Measurements from ENCODE around the gene IFTAP. TPM values are rescaled to one million over a fixed set of nuclear protein-coding genes. Genes with fewer than 3 reads are reported as not detected.

The IFTAP gene
- total and polyA plus RNA-seq, 2 experiments from 2014 or later: 17.8 to 34.1 TPM

DNA sequence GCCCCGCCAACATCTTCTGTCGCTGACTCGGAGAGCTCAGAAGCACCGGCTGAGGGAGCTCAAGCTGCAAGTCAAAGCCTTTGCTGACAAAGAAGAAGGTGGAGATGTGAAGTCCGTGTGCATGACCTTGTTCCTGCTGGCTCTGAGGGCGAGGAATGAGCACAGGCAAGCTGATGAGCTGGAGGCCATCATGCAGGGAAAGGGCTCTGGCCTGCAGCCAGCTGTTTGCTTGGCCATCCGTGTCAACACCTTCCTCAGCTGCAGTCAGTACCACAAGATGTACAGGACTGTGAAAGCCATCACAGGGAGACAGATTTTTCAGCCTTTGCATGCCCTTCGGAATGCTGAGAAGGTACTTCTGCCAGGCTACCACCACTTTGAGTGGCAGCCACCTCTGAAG is 19.8 kb upstream of the IFTAP start:
- DNase-seq (ENCODE audit: low spot score): no peak
- H3K4me1 ChIP-seq (ENCODE audit: insufficient read depth): no peaks in the 10 kb centered on the region
- no peak overlapping the region for H3K27ac ChIP-seq
- no peak overlapping the region for H2AFZ ChIP-seq
- H3K36me3 ChIP-seq (replicated peaks; ENCODE audit: insufficient read depth, low read depth): no peaks in the 10 kb centered on the region
- H4K20me1 ChIP-seq (ENCODE audit: insufficient read depth, poor library complexity, severe bottlenecking): no peaks in the 10 kb centered on the region
- H3K79me2 ChIP-seq: no peaks in the 10 kb centered on the region
- H3K9me3 ChIP-seq (ENCODE audit: low read depth): no peaks in the 10 kb centered on the region
- H3K27me3 ChIP-seq: no peaks in the 10 kb centered on the region
- TF ChIP-seq, protein P1, sequence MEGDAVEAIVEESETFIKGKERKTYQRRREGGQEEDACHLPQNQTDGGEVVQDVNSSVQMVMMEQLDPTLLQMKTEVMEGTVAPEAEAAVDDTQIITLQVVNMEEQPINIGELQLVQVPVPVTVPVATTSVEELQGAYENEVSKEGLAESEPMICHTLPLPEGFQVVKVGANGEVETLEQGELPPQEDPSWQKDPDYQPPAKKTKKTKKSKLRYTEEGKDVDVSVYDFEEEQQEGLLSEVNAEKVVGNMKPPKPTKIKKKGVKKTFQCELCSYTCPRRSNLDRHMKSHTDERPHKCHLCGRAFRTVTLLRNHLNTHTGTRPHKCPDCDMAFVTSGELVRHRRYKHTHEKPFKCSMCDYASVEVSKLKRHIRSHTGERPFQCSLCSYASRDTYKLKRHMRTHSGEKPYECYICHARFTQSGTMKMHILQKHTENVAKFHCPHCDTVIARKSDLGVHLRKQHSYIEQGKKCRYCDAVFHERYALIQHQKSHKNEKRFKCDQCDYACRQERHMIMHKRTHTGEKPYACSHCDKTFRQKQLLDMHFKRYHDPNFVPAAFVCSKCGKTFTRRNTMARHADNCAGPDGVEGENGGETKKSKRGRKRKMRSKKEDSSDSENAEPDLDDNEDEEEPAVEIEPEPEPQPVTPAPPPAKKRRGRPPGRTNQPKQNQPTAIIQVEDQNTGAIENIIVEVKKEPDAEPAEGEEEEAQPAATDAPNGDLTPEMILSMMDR (IDR thresholded peaks at IDR 0.05; ENCODE audit: poor library complexity): no peak
- TF ChIP-seq EZH2phosphoT487 (IDR thresholded peaks at IDR 0.05; ENCODE audit: low read depth, severe bottlenecking, unreplicated experiment) (no peak), EZH2 (IDR thresholded peaks at IDR 0.05; ENCODE audit: borderline replicate concordance) (no peak)
- WGBS (ENCODE audit: low lambda C conversion rate, missing lambda C conversion rate): 91% methylated on average over 8 of the region's 8 CpGs
- no peak overlapping the region for H3K4me2 ChIP-seq
- no peaks in the 10 kb centered on the region for H3K9me2 ChIP-seq (replicated peaks; ENCODE audit: insufficient read depth)
- no peak overlapping the region for H3K4me3 ChIP-seq

DNA sequence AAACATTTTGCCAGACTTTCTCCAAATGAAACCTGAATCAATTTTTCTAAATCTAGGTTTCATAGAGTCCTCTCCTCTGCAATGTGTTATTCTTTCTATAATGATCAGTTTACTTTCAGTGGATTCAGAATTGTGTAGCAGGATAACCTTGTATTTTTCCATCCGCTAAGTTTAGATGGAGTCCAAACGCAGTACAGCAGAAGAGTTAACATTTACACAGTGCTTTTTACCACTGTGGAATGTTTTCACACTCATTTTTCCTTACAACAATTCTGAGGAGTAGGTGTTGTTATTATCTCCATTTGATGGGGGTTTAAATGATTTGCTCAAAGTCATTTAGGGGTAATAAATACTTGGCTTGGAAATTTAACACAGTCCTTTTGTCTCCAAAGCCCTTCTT is 16.9 kb upstream of the IFTAP start:
- TF ChIP-seq EZH2phosphoT487 (IDR thresholded peaks at IDR 0.05; ENCODE audit: low read depth, severe bottlenecking, unreplicated experiment) (no peak), EZH2 (IDR thresholded peaks at IDR 0.05; ENCODE audit: borderline replicate concordance) (no peak)
- WGBS (ENCODE audit: low lambda C conversion rate, missing lambda C conversion rate): 44% methylated on average over 2 of the region's 2 CpGs
- Histone ChIP-seq H3K36me3 (replicated peaks; ENCODE audit: insufficient read depth, low read depth) (no peaks in the 10 kb centered on the region), H3K9me3 (ENCODE audit: low read depth) (no peaks in the 10 kb centered on the region), H3K27ac (no peak overlapping the region), H3K27me3 (no peaks in the 10 kb centered on the region), H3K4me3 (no peak overlapping the region), H3K4me2 (no peak overlapping the region), H3K4me1 (ENCODE audit: insufficient read depth) (no peaks in the 10 kb centered on the region), H2AFZ (no peak overlapping the region), H3K79me2 (no peaks in the 10 kb centered on the region), H4K20me1 (ENCODE audit: insufficient read depth, poor library complexity, severe bottlenecking) (no peaks in the 10 kb centered on the region), H3K9me2 (replicated peaks; ENCODE audit: insufficient read depth) (no peaks in the 10 kb centered on the region)
- DNase-seq (ENCODE audit: low spot score): no peak

DNA sequence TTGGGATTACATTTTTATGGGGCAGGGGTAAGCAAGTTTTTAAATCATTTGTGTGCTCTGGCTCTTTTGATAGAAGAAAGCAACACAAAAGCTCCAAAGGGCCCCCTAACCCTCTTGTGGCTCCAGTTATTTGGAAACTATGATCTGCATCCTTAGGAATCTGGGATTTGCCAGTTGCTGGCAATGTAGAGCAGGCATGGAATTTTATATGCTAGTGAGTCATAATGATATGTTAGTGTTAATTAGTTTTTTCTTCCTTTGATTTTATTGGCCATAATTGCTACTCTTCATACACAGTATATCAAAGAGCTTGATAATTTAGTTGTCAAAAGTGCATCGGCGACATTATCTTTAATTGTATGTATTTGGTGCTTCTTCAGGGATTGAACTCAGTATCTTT is 16.4 kb upstream of the IFTAP start:
- Histone ChIP-seq H4K20me1 (ENCODE audit: insufficient read depth, poor library complexity, severe bottlenecking) (no peaks in the 10 kb centered on the region), H3K4me2 (no peak overlapping the region), H3K4me3 (no peak overlapping the region), H3K79me2 (no peaks in the 10 kb centered on the region), H3K9me2 (replicated peaks; ENCODE audit: insufficient read depth) (no peaks in the 10 kb centered on the region), H3K36me3 (replicated peaks; ENCODE audit: insufficient read depth, low read depth) (no peaks in the 10 kb centered on the region), H3K9me3 (ENCODE audit: low read depth) (no peaks in the 10 kb centered on the region), H3K27ac (no peak overlapping the region), H2AFZ (no peak overlapping the region), H3K4me1 (ENCODE audit: insufficient read depth) (no peaks in the 10 kb centered on the region), H3K27me3 (no peaks in the 10 kb centered on the region)
- DNase-seq (ENCODE audit: low spot score): no peak
- WGBS (ENCODE audit: low lambda C conversion rate, missing lambda C conversion rate): 85% methylated on average over 2 of the region's 2 CpGs
- TF ChIP-seq, protein P1 (IDR thresholded peaks at IDR 0.05; ENCODE audit: poor library complexity): no peak
- TF ChIP-seq EZH2phosphoT487 (IDR thresholded peaks at IDR 0.05; ENCODE audit: low read depth, severe bottlenecking, unreplicated experiment) (no peak), EZH2 (IDR thresholded peaks at IDR 0.05; ENCODE audit: borderline replicate concordance) (no peak)

DNA sequence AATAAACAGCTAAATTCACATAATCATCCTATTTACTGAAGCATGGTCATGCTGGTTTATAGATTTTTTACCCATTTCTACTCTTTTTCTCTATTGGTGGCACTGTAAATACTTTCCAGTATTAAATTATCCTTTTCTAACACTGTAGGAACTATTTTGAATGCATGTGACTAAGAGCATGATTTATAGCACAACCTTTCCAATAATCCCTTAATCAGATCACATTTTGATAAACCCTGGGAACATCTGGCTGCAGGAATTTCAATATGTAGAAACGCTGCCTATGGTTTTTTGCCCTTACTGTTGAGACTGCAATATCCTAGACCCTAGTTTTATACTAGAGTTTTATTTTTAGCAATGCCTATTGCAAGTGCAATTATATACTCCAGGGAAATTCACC is 15.8 kb upstream of the IFTAP start:
- WGBS (ENCODE audit: low lambda C conversion rate, missing lambda C conversion rate): 48% methylated on average over 1 of the region's 1 CpG
- TF ChIP-seq, protein P1 (IDR thresholded peaks at IDR 0.05; ENCODE audit: poor library complexity): no peak
- TF ChIP-seq EZH2phosphoT487 (IDR thresholded peaks at IDR 0.05; ENCODE audit: low read depth, severe bottlenecking, unreplicated experiment) (no peak), EZH2 (IDR thresholded peaks at IDR 0.05; ENCODE audit: borderline replicate concordance) (no peak)
- H3K79me2 ChIP-seq: no peaks in the 10 kb centered on the region
- no peaks in the 10 kb centered on the region for H3K9me3 ChIP-seq (ENCODE audit: low read depth)
- no peak overlapping the region for H2AFZ ChIP-seq
- no peaks in the 10 kb centered on the region for H3K9me2 ChIP-seq (replicated peaks; ENCODE audit: insufficient read depth)
- no peaks in the 10 kb centered on the region for H3K27me3 ChIP-seq
- H3K36me3 ChIP-seq (replicated peaks; ENCODE audit: insufficient read depth, low read depth): no peaks in the 10 kb centered on the region
- DNase-seq (ENCODE audit: low spot score): no peak
- H3K4me1 ChIP-seq (ENCODE audit: insufficient read depth): no peaks in the 10 kb centered on the region
- H3K4me2 ChIP-seq: no peak overlapping the region
- no peaks in the 10 kb centered on the region for H4K20me1 ChIP-seq (ENCODE audit: insufficient read depth, poor library complexity, severe bottlenecking)
- no peak overlapping the region for H3K4me3 ChIP-seq
- H3K27ac ChIP-seq: no peak overlapping the region
